ENCODE results near the gene ALDH3B2.

DNA sequence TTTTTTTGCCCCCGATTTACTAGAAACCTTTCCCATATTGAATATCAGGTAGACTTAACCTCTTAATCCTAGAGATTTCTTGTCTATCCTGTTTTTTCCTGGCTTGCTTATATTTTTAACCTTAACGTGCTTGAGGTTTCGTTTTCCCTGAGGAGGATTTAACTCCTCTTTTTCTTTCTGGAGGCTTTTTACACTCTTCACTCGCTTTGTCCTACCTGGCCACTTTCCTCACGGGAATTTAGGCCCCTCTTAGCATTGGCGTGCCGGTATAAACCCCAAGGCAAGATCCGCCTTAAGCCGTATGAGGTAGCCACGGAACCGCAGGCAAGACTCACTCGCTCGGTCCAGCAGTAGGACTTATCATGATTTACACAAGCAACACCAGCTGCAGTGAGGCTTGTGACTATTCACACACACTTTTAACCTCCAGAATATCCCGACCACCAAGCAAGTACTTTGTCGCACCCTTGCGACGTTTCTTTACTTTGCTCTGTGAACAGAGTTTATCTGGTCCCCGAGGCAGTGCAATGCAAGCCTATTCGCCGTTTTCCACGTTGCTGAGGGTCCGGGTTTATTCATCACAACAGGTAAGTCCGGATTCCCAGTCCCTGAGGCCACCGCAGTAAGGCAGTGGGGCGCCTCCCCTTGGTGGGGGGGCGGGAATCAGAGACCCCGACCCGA is 20.6 kb upstream of the ALDH3B2 start:
- TF ChIP-seq POLR2A (IDR thresholded peaks at IDR 0.05; ENCODE audit: low read depth, low read length) (no peak), POLR2AphosphoS5 (IDR thresholded peaks at IDR 0.05; ENCODE audit: low read depth, low read length) (no peak)

All from GM12892 (cell line).